K562 (cell line): ENCODE measurements around the gene LIFR. TPM values are rescaled to one million over a fixed set of nuclear protein-coding genes. Genes with fewer than 3 reads are reported as not detected.

Experiments used
- ATF1 ChIP-seq, 2 experiments: fragments of 450-650 bp in 1 of 2; IDR thresholded peaks; 2 replicates each; pipeline ENCODE4 v1.6.1; 2016; ENCODE audit warnings: missing compliant biosample characterization in 1 of 2, missing genetic modification characterization in 1 of 2
- ATF7 ChIP-seq: fragments of 450-650 bp; IDR thresholded peaks from 2 replicates; pipeline ENCODE4 v1.7.1; 2014; ENCODE audit warnings: mild to moderate bottlenecking, moderate library complexity
- CBFA2T3 ChIP-seq: fragments of 450-650 bp; IDR thresholded peaks from 2 replicates; pipeline ENCODE4 v1.6.1; 2017
- CEBPB ChIP-seq: fragments of 450-650 bp; IDR thresholded peaks from 2 replicates; pipeline ENCODE4 v1.6.1; 2016; ENCODE audit warnings: missing genetic modification characterization, missing compliant biosample characterization
- CHD1 ChIP-seq: fragments of 200-600 bp; sonication (generic); IDR thresholded peaks from one replicate; pipeline ENCODE4 v1.6.1; 2012; ENCODE audit warnings: mild to moderate bottlenecking, moderate library complexity, low read length, inconsistent platforms
- CREB1 ChIP-seq, 2 experiments: sonication (generic) in 1 of 2; formaldehyde crosslinking in 1 of 2; IDR thresholded peaks; 2 replicates each; pipeline versions ENCODE4 v1.6.1 to v1.8.0; 2012 to 2022; ENCODE audit warnings: inconsistent platforms in 1 of 2, mild to moderate bottlenecking in 1 of 2, missing genetic modification reagents in 1 of 2, moderate library complexity in 1 of 2
- FOSL1 ChIP-seq: fragments of 200-800 bp; sonication (Bioruptor generic); conservative IDR thresholded peaks from 2 replicates; pipeline ENCODE4 v1.6.1; 2016; ENCODE audit warnings: missing genetic modification characterization, missing compliant biosample characterization
- HDAC8 ChIP-seq: fragments of 450-650 bp; IDR thresholded peaks from 2 replicates; pipeline ENCODE4 v1.6.1; 2016; ENCODE audit warnings: mild to moderate bottlenecking, missing genetic modification characterization, moderate library complexity, missing compliant biosample characterization
- JUND ChIP-seq, 2 experiments: IDR thresholded peaks; 2 replicates in 1 of 2; 3 replicates in 1 of 2; pipeline ENCODE4 v1.6.1; 2011; ENCODE audit warnings: borderline replicate concordance in 2 of 2, low read depth in 2 of 2, low read length in 2 of 2, improper control_type of control experiment in 1 of 2, missing biosample characterization in 1 of 2, missing genetic modification characterization in 1 of 2, missing genetic modification reagents in 1 of 2
- MCM2 ChIP-seq: fragments of 450-650 bp; IDR thresholded peaks from 2 replicates; pipeline ENCODE4 v1.6.1; 2017; ENCODE audit warnings: low read depth, mild to moderate bottlenecking
- MLX ChIP-seq, 2 experiments: fragments of 450-650 bp in 1 of 2; sonication (generic) in 1 of 2; formaldehyde crosslinking; conservative IDR thresholded peaks; 2 replicates each; pipeline versions ENCODE4 v1.4.0 to v1.8.1; 2020 to 2022; ENCODE audit warnings: mild to moderate bottlenecking in 1 of 2, missing genetic modification reagents in 1 of 2
- NCOA2 ChIP-seq, 2 experiments: fragments of 450-650 bp; IDR thresholded peaks; 2 replicates each; pipeline ENCODE4 v1.6.1; 2018; ENCODE audit warnings: mild to moderate bottlenecking in 2 of 2, moderate library complexity in 1 of 2; ENCODE audit not compliant: partially characterized antibody in 2 of 2
- RBM14 ChIP-seq: fragments of 200-400 bp; formaldehyde crosslinking; IDR thresholded peaks from 2 replicates; pipeline ENCODE4 v1.6.1; 2018; ENCODE audit warnings: low read depth, mild to moderate bottlenecking, low read length, moderate library complexity, borderline replicate concordance; ENCODE audit not compliant: insufficient read depth
- TAF1 ChIP-seq: IDR thresholded peaks from 2 replicates; pipeline ENCODE4 v1.6.1; 2011; ENCODE audit warnings: mild to moderate bottlenecking, low read length, moderate library complexity; ENCODE audit not compliant: insufficient read depth, control insufficient read depth, severe bottlenecking; ENCODE audit errors: extremely low read depth
- ZBTB1 ChIP-seq: sonication (generic); formaldehyde crosslinking; IDR thresholded peaks from 2 replicates; pipeline ENCODE4 v1.8.1; 2023; ENCODE audit warnings: missing genetic modification reagents, low read depth, mild to moderate bottlenecking, borderline replicate concordance
- ZNF274 ChIP-seq: IDR thresholded peaks from 2 replicates; pipeline ENCODE4 v1.6.1; 2011; ENCODE audit warnings: low read depth, mild to moderate bottlenecking, low read length, moderate library complexity, borderline replicate concordance
- ZNF311 ChIP-seq: fragments of 250-450 bp; sonication (Bioruptor Pico); IDR thresholded peaks from 2 replicates; pipeline ENCODE4 v1.4.0; 2020; ENCODE audit warnings: mild to moderate bottlenecking, moderate library complexity
- ZNF586 ChIP-seq: fragments of 450-650 bp; formaldehyde crosslinking; conservative IDR thresholded peaks from 2 replicates; pipeline ENCODE4 v1.4.0; 2020; ENCODE audit warnings: mild to moderate bottlenecking, moderate library complexity
- polyA plus RNA-seq, 8 experiments: library from polyadenylated mRNA; depleted of rRNA in 4 of 8; stranded (reverse) in 5 of 8; unstranded in 3 of 8; fragments of >200 nt; fragmentation: Nextera tagmentation in 2 of 8; fragmentation: Illumina TruSeq in 1 of 8; extraction: Ambion mirVana in 2 of 8; extraction: Trizol in 1 of 8; gene quantifications; 2 replicates each; pipeline versions ENCODE4 v1.2.1 to v1.2.3, GENCODE V29; 2011 to 2014; ENCODE audit warnings: inconsistent platforms in 1 of 8, missing spikeins in 1 of 8
- total RNA-seq, 7 experiments: library from RNA; depleted of rRNA in 6 of 7; stranded (reverse); fragments of >200 nt in 6 of 7; fragmentation: Illumina TruSeq in 2 of 7; extraction: Trizol in 2 of 7; gene quantifications; 2 replicates each; pipeline versions ENCODE4 v1.2.1 to v1.2.3, GENCODE V29; 2011 to 2021; ENCODE audit warnings: low replicate concordance in 1 of 7
- TF ChIP-seq, protein P1 (sequence below): fragments of 450-650 bp; IDR thresholded peaks from 2 replicates; pipeline ENCODE4 v1.6.1; 2017; ENCODE audit warnings: antibody characterized with exemption
- TF ChIP-seq, protein P2 (sequence below): fragments of 250-450 bp; sonication (Bioruptor Pico); IDR thresholded peaks from 2 replicates; pipeline ENCODE4 v1.8.0; 2022; ENCODE audit warnings: inconsistent platforms, mild to moderate bottlenecking, moderate library complexity, borderline replicate concordance
- TF ChIP-seq, protein P3 (sequence below), 2 experiments: fragments of 450-650 bp in 1 of 2; sonication (generic) in 1 of 2; formaldehyde crosslinking in 1 of 2; IDR thresholded peaks in 1 of 2; conservative IDR thresholded peaks in 1 of 2; 2 replicates each; pipeline versions ENCODE4 v1.6.1 to v1.8.1; 2016 to 2023; ENCODE audit warnings: mild to moderate bottlenecking in 2 of 2, moderate library complexity in 2 of 2, inconsistent platforms in 1 of 2, missing genetic modification reagents in 1 of 2

Gene LIFR
- total and polyA plus RNA-seq, 9 of the 15 experiments (the other 6 are each of a cell fraction or from before 2014, with no cell fraction given) = 0.43 to 5.7 (median 3.3) TPM

GRCh38 chr5:38466424-38467189, 89.8 kb downstream of the LIFR start (continued):
- no peak for TF ChIP-seq MCM2
- TF ChIP-seq, protein P1, sequence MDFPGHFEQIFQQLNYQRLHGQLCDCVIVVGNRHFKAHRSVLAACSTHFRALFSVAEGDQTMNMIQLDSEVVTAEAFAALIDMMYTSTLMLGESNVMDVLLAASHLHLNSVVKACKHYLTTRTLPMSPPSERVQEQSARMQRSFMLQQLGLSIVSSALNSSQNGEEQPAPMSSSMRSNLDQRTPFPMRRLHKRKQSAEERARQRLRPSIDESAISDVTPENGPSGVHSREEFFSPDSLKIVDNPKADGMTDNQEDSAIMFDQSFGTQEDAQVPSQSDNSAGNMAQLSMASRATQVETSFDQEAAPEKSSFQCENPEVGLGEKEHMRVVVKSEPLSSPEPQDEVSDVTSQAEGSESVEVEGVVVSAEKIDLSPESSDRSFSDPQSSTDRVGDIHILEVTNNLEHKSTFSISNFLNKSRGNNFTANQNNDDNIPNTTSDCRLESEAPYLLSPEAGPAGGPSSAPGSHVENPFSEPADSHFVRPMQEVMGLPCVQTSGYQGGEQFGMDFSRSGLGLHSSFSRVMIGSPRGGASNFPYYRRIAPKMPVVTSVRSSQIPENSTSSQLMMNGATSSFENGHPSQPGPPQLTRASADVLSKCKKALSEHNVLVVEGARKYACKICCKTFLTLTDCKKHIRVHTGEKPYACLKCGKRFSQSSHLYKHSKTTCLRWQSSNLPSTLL = no peak
- TF ChIP-seq ATF7 = 0 out of 2 replicates have a peak, but pooled peaks have one; percentile 29
- no peak for TF ChIP-seq ATF1 (CRISPR knock-in tag; IDR thresholded peaks at IDR 0.05)
- peak; percentile 55 for TF ChIP-seq ATF1 (tag; IDR thresholded peaks at IDR 0.05)
- TF ChIP-seq TAF1 = no peak
- TF ChIP-seq HDAC8 (tag) = no peak
- no peak for TF ChIP-seq ZNF586 (CRISPR knock-in tag)
- TF ChIP-seq CHD1 = no peak
- TF ChIP-seq CEBPB (tag) = 0 out of 2 replicates have a peak, but pooled peaks have one; percentile 9
- TF ChIP-seq, protein P2, sequence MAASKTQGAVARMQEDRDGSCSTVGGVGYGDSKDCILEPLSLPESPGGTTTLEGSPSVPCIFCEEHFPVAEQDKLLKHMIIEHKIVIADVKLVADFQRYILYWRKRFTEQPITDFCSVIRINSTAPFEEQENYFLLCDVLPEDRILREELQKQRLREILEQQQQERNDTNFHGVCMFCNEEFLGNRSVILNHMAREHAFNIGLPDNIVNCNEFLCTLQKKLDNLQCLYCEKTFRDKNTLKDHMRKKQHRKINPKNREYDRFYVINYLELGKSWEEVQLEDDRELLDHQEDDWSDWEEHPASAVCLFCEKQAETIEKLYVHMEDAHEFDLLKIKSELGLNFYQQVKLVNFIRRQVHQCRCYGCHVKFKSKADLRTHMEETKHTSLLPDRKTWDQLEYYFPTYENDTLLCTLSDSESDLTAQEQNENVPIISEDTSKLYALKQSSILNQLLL (CRISPR knock-in tag) = no peak
- TF ChIP-seq ZNF311 (CRISPR knock-in tag) = no peak
- TF ChIP-seq JUND (IDR thresholded peaks at IDR 0.05; ENCODE audit: borderline replicate concordance, low read depth, low read length) = 0 out of 2 replicates have a peak, but pooled peaks have one; percentile 14
- no peak; the same call in 2 of the 3 replicates for TF ChIP-seq JUND (tag; IDR thresholded peaks at IDR 0.05; ENCODE audit: borderline replicate concordance, low read depth, low read length)
- TF ChIP-seq MLX (CRISPR knock-in tag; conservative IDR thresholded peaks at IDR 0.05) = no peak
- TF ChIP-seq NCOA2 (IDR thresholded peaks at IDR 0.05; ENCODE audit: partially characterized antibody in 2 of 2) = no peak
- peak; percentile 42; the same call in 1 of the 2 replicates for TF ChIP-seq CREB1 (IDR thresholded peaks at IDR 0.05)
- peak; percentile 44; the same call in 1 of the 2 replicates for TF ChIP-seq CREB1 (CRISPR knock-in tag; IDR thresholded peaks at IDR 0.05)
- no peak for TF ChIP-seq ZBTB1
- no peak for TF ChIP-seq FOSL1 (tag)
- TF ChIP-seq CBFA2T3 = no peak
- TF ChIP-seq RBM14 = no peak
- TF ChIP-seq, protein P3, sequence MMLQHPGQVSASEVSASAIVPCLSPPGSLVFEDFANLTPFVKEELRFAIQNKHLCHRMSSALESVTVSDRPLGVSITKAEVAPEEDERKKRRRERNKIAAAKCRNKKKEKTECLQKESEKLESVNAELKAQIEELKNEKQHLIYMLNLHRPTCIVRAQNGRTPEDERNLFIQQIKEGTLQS (IDR thresholded peaks at IDR 0.05) = peak; percentile 73
- TF ChIP-seq, protein P3 (CRISPR knock-in tag; conservative IDR thresholded peaks at IDR 0.05) = no peak
- TF ChIP-seq ZNF274 = no peak
